ENCODE data around the gene NAALADL1. TPM values are rescaled to one million over a fixed set of nuclear protein-coding genes. Genes with fewer than 3 reads are reported as not detected.
A peak's percentile ranks its signal among the peaks of the same experiment; 100 is the strongest.
"Not testable (repeated sequence)": the region's sequence is repeated elsewhere in the genome, so short reads cannot be mapped to it uniquely, and the experiment has no call there.

NAALADL1 gene
- total and polyA plus RNA-seq, 2 donors = 5.1 to 9.0 TPM

DNA sequence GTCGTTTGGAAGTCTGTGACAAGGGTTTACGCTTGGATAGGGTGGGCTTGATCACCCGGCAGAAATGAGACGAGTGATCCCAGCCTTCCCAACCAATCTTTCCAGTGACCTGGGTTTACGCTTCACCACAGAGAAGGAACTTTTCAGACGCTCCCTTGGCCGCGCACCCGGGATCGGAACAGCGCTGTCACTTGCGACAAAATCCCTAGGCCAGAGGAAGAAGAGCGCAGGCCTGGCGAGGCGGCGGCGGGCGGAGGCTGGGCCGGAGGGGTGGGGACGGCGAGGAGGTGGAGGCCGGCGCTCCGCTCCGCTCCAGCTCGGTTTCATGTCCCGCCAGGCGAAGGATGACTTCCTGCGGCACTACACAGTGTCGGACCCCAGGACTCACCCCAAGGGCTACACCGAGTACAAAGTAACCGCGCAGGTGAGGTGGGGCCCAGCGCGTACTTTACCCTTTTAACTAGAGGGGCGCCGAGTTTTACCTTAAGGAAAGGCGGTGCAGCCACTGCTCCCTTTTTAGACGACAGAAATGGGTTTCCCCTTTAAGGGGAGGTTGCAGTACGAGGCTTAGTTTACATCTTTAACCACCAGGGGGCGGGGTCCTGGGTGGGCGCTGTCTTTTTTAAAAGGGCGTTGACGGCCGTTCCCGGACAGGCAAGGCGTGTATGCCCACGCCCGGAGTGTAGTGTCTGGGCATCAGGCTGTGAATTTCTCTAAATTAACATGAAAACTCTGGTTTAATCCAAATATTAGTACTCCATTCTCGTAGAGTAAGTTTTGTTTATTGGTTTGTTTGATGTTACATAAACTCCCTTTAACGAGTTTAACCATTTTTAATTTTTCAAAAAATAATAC, 30.9 kb downstream of the NAALADL1 start, which contains the start of gene SNX15:
SNX15 (plus strand) TSS at position 227 of the 855 bp plus-strand sequence; CDS start at position 326, 99 bp downstream.
- peak within 1 kb of the TSS; percentile 88 to 95 for H3K27ac ChIP-seq (ENCODE audit: low read depth in 1 of 2, low read length in 1 of 2)
- H3K27me3 ChIP-seq (ENCODE audit: control insufficient read depth in 2 of 2, insufficient read depth in 1 of 2, low read length in 1 of 2) = no peaks in the 10 kb centered on the region
- peaks cover 8 to 13% of the 10 kb centered on the region in 2 donors for H3K4me1 ChIP-seq (ENCODE audit: control insufficient read depth in 2 of 2, insufficient read depth in 2 of 2, low read length in 2 of 2)
- H3K36me3 ChIP-seq (ENCODE audit: control insufficient read depth in 2 of 2, insufficient read depth in 2 of 2, low read length in 1 of 2) = peaks cover 6 to 7% of the 10 kb centered on the region in 2 donors
- 2% methylated on average over 51 of the region's 51 CpGs for WGBS
- H3K4me3 ChIP-seq (ENCODE audit: low read length in 2 of 2) = peak within 1 kb of the TSS; percentile 54 to 79
- no peaks in the 10 kb centered on the region for H3K9me3 ChIP-seq (ENCODE audit: control insufficient read depth in 2 of 2, insufficient read depth in 1 of 2, low read length in 1 of 2)
- peak; percentile 92 to 99 (median 96) for DNase-seq (ENCODE audit: low read depth in 6 of 9, low spot score in 9 of 9)

DNA sequence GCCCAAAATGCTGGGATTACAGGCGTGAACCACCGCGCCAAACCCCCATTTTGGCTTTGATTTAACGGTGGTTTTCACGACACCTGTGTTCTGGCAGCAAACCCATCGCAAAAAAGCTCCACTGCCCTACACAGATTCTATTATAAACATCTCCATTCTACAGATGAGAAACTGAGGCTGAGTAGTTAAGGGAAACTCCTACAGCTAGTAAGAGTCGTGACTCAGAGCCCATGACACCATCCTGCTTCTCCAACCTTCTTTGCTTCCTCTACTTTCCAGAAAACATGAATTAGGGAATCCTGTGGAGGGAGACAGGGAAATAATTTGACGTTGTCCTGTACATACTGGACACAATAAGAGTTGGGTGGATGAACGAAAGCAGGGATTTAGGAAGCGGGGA, 31.5 kb downstream of the NAALADL1 start:
- Histone ChIP-seq H3K27ac (ENCODE audit: low read depth in 1 of 2, low read length in 1 of 2) (peak overlapping the region in 1 of 2 donors; percentile 0), H3K4me3 (ENCODE audit: low read length in 2 of 2) (peak overlapping the region; percentile 54 to 79)
- 87% methylated on average over 10 of the region's 10 CpGs for WGBS

DNA sequence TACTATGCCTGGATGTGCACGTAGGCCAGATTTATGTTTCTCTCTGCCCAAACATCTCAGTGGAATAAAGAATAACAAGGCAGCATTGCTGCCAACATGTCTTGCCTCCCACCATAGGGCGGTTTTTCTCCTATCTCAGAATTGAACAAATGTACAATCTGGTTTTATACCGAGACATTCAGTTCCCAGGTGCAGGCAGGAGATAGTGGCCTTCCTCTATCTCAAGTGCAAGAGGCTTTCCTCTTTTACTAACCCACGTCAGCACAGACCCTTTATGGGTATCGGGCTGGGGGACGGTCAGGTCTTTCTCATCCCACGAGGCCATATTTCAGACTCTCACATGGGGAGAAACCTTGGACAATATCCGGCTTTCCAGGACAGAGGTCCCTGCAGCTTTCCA, 34.9 kb downstream of the NAALADL1 start:
- H3K27me3 ChIP-seq (ENCODE audit: control insufficient read depth in 2 of 2, insufficient read depth in 1 of 2, low read length in 1 of 2); H3K4me3 ChIP-seq (ENCODE audit: low read length in 2 of 2); H3K27ac ChIP-seq (ENCODE audit: low read depth in 1 of 2, low read length in 1 of 2); H3K9me3 ChIP-seq (ENCODE audit: control insufficient read depth in 2 of 2, insufficient read depth in 1 of 2, low read length in 1 of 2); DNase-seq (ENCODE audit: low read depth in 6 of 9, low spot score in 9 of 9): not testable (repeated sequence)
- Histone ChIP-seq H3K36me3 (ENCODE audit: control insufficient read depth in 2 of 2, insufficient read depth in 2 of 2, low read length in 1 of 2) (peaks cover 21 to 29% of the 10 kb centered on the region in 2 donors), H3K4me1 (ENCODE audit: control insufficient read depth in 2 of 2, insufficient read depth in 2 of 2, low read length in 2 of 2) (peaks cover 8 to 12% of the 10 kb centered on the region in 2 donors)
- 89% methylated on average over 8 of the region's 8 CpGs for WGBS

More for the DNA sequence above, 31.5 kb downstream of the NAALADL1 start:
- H3K9me3 ChIP-seq (ENCODE audit: control insufficient read depth in 2 of 2, insufficient read depth in 1 of 2, low read length in 1 of 2) = no peaks in the 10 kb centered on the region
- H3K27me3 ChIP-seq (ENCODE audit: control insufficient read depth in 2 of 2, insufficient read depth in 1 of 2, low read length in 1 of 2) = no peaks in the 10 kb centered on the region
- DNase-seq (ENCODE audit: low read depth in 6 of 9, low spot score in 9 of 9) = no peak
- H3K36me3 ChIP-seq (ENCODE audit: control insufficient read depth in 2 of 2, insufficient read depth in 2 of 2, low read length in 1 of 2) = peaks cover 2 to 8% of the 10 kb centered on the region in 2 donors
- H3K4me1 ChIP-seq (ENCODE audit: control insufficient read depth in 2 of 2, insufficient read depth in 2 of 2, low read length in 2 of 2) = peaks cover 8 to 13% of the 10 kb centered on the region in 2 donors

DNA sequence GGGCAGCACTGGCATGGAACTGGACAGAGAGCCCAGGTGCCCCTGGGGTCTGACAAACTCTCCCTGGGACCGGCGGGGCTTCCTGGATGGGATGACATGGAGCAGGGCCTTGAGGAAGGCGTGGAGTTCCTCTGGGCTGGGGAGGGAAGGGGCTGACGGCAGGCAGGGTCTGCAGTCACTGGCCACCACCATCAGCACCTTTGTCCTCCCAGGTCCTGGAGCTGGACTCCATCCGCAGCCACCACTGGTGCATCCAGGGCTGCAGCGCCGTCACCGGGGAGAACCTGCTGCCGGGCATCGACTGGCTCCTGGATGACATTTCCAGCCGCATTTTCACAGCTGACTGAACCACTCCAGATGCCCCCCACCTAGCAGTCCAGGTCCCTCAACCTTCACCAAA, 36.8 kb downstream of the NAALADL1 start:
- H3K27ac ChIP-seq (ENCODE audit: low read depth in 1 of 2, low read length in 1 of 2) = no peak overlapping the region
- H3K27me3 ChIP-seq (ENCODE audit: control insufficient read depth in 2 of 2, insufficient read depth in 1 of 2, low read length in 1 of 2) = no peaks in the 10 kb centered on the region
- H3K4me1 ChIP-seq (ENCODE audit: control insufficient read depth in 2 of 2, insufficient read depth in 2 of 2, low read length in 2 of 2) = no peaks in the 10 kb centered on the region
- no peak for DNase-seq (ENCODE audit: low read depth in 6 of 9, low spot score in 9 of 9)
- H3K9me3 ChIP-seq (ENCODE audit: control insufficient read depth in 2 of 2, insufficient read depth in 1 of 2, low read length in 1 of 2) = no peaks in the 10 kb centered on the region
- no peak overlapping the region for H3K4me3 ChIP-seq (ENCODE audit: low read length in 2 of 2)
- WGBS = 97% methylated on average over 11 of the region's 11 CpGs
- H3K36me3 ChIP-seq (ENCODE audit: control insufficient read depth in 2 of 2, insufficient read depth in 2 of 2, low read length in 1 of 2) = peaks cover 25 to 39% of the 10 kb centered on the region in 2 donors

DNA sequence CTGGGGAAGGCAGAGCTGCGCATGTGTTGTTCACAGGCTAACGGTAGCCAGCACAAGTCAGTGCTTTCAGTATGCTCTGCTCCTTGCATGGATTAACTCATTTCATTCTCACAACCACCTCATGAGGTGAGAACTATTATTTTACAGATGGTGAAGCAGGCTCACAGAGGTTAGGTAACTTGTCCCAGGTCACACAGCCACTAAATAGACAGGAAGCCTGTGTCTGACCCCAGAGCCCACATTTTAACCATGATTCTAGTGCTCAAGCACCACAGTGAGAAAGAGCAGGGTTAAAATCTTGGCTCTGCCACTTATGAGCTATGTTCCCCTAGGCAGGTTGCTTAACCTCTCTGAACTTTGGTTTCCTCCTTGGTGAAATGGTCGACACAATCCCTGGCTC, 37.4 kb downstream of the NAALADL1 start:
- Histone ChIP-seq H3K27ac (ENCODE audit: low read depth in 1 of 2, low read length in 1 of 2) (no peak overlapping the region), H3K4me1 (ENCODE audit: control insufficient read depth in 2 of 2, insufficient read depth in 2 of 2, low read length in 2 of 2) (no peaks in the 10 kb centered on the region), H3K36me3 (ENCODE audit: control insufficient read depth in 2 of 2, insufficient read depth in 2 of 2, low read length in 1 of 2) (peaks cover 25 to 41% of the 10 kb centered on the region in 2 donors), H3K9me3 (ENCODE audit: control insufficient read depth in 2 of 2, insufficient read depth in 1 of 2, low read length in 1 of 2) (peaks cover 0 to 2% of the 10 kb centered on the region in 2 donors), H3K27me3 (ENCODE audit: control insufficient read depth in 2 of 2, insufficient read depth in 1 of 2, low read length in 1 of 2) (no peaks in the 10 kb centered on the region), H3K4me3 (ENCODE audit: low read length in 2 of 2) (no peak overlapping the region)
- DNase-seq (ENCODE audit: low read depth in 6 of 9, low spot score in 9 of 9) = no peak
- WGBS = 98% methylated on average over 3 of the region's 3 CpGs

DNA sequence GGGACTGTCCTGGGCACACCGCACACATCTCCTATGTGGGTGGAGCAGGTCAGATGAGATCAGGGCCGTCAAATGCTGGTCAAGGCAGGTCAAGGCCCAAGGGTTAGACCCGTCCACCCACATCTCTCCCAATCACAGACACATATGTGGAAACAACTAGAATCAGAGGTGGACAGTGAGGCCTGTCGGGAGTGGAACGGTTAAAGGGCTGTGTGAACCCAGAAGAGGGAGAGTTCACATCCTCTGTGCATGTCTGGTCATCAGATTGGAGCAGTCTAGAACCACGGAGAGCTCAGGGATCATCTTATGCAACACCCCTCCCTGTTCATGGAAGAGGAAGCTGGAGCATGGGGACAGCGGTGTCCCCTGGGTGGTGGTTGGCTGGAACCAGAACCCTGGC, 38.5 kb downstream of the NAALADL1 start:
- H3K9me3 ChIP-seq (ENCODE audit: control insufficient read depth in 2 of 2, insufficient read depth in 1 of 2, low read length in 1 of 2) = peaks cover 0 to 2% of the 10 kb centered on the region in 2 donors

DNA sequence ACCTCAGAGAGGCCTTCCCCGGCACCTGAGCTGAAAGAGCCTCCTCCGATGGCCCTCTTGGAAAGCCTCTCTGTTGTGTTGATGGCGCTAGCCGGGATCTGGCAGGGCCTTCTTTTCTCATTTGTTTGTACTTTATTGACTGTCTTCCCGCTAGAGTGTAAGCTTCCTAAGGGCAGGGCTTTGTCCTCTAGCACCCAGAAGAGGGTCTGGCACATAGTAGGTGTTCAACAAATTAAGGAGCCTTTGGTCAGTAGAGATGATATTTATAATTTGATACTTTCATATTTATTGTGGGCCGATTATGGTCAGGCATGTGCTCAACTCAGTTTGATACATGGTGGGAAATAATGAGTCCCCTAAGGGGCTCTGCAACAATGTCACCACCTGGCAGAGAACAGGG, 40.4 kb downstream of the NAALADL1 start:
- H3K27me3 ChIP-seq (ENCODE audit: control insufficient read depth in 2 of 2, insufficient read depth in 1 of 2, low read length in 1 of 2) = no peaks in the 10 kb centered on the region
- WGBS = over 99% methylated on average over 6 of the region's 6 CpGs
- DNase-seq (ENCODE audit: low read depth in 6 of 9, low spot score in 9 of 9) = no peak
- H3K4me1 ChIP-seq (ENCODE audit: control insufficient read depth in 2 of 2, insufficient read depth in 2 of 2, low read length in 2 of 2) = peaks cover 8 to 18% of the 10 kb centered on the region in 2 donors
- H3K27ac ChIP-seq (ENCODE audit: low read depth in 1 of 2, low read length in 1 of 2) = no peak overlapping the region
- peaks cover 0 to 2% of the 10 kb centered on the region in 2 donors for H3K9me3 ChIP-seq (ENCODE audit: control insufficient read depth in 2 of 2, insufficient read depth in 1 of 2, low read length in 1 of 2)
- peaks cover 25 to 41% of the 10 kb centered on the region in 2 donors for H3K36me3 ChIP-seq (ENCODE audit: control insufficient read depth in 2 of 2, insufficient read depth in 2 of 2, low read length in 1 of 2)
- no peak overlapping the region for H3K4me3 ChIP-seq (ENCODE audit: low read length in 2 of 2)

More for the DNA sequence above, 38.5 kb downstream of the NAALADL1 start:
- DNase-seq (ENCODE audit: low read depth in 6 of 9, low spot score in 9 of 9) = no peak
- no peak overlapping the region for H3K27ac ChIP-seq (ENCODE audit: low read depth in 1 of 2, low read length in 1 of 2)
- WGBS = 97% methylated on average over 7 of the region's 7 CpGs
- H3K27me3 ChIP-seq (ENCODE audit: control insufficient read depth in 2 of 2, insufficient read depth in 1 of 2, low read length in 1 of 2) = no peaks in the 10 kb centered on the region
- H3K4me3 ChIP-seq (ENCODE audit: low read length in 2 of 2) = no peak overlapping the region
- peaks cover 2 to 8% of the 10 kb centered on the region in 2 donors for H3K4me1 ChIP-seq (ENCODE audit: control insufficient read depth in 2 of 2, insufficient read depth in 2 of 2, low read length in 2 of 2)
- peaks cover 25 to 41% of the 10 kb centered on the region in 2 donors for H3K36me3 ChIP-seq (ENCODE audit: control insufficient read depth in 2 of 2, insufficient read depth in 2 of 2, low read length in 1 of 2)

DNA sequence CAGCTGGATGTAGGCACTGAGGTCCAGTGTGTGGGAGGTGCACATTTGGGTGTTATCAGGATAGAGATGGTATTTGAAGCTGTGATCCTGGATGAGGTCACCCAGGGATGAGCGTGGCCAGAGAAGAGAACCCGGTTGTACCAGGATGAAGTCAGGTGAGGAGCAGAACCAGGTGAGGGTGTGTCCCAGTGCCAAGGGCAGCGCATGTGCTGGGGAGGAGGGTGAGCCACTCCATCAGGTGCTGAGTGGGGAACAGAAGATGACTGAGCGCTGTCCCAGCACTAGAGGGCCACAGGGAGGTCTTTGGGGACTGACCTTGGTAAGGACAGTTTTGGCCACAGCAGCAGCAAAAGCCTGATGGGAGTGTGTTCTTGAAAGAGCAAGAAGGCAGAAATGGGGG, 41.6 kb downstream of the NAALADL1 start:
- H3K36me3 ChIP-seq (ENCODE audit: control insufficient read depth in 2 of 2, insufficient read depth in 2 of 2, low read length in 1 of 2) = peaks cover 22 to 34% of the 10 kb centered on the region in 2 donors
- peaks cover 0 to 2% of the 10 kb centered on the region in 2 donors for H3K9me3 ChIP-seq (ENCODE audit: control insufficient read depth in 2 of 2, insufficient read depth in 1 of 2, low read length in 1 of 2)
- peaks cover 8 to 21% of the 10 kb centered on the region in 2 donors for H3K4me1 ChIP-seq (ENCODE audit: control insufficient read depth in 2 of 2, insufficient read depth in 2 of 2, low read length in 2 of 2)
- no peak overlapping the region for H3K27ac ChIP-seq (ENCODE audit: low read depth in 1 of 2, low read length in 1 of 2)
- H3K27me3 ChIP-seq (ENCODE audit: control insufficient read depth in 2 of 2, insufficient read depth in 1 of 2, low read length in 1 of 2) = no peaks in the 10 kb centered on the region
- no peak overlapping the region for H3K4me3 ChIP-seq (ENCODE audit: low read length in 2 of 2)
- no peak for DNase-seq (ENCODE audit: low read depth in 6 of 9, low spot score in 9 of 9)
- WGBS = 97% methylated on average over 4 of the region's 4 CpGs

DNA sequence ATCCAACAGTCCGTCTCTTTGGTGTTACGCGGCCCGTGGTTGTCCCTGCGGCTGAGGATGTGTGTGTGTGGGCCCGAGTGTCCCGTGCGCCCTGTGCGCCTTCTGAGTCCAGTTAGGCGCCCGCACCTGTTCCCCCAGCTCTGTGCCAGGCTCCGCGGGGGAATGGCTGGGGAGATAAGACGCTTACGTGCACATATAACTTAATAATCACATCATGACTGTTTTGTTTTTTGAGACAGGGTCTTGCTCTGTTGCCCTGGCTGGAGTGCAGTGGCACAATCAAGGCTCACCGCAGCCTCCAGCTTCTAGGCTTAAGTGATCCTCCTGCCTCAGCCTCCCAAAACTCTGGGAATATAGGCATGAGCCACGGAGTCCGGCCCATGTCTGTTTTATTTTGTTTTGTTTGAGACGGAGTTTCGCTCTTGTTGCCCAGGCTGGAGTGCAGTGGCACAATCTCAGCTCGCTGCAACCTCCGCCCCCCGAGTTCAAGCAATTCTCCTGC, 43.6 kb downstream of the NAALADL1 start:
- DNase-seq (ENCODE audit: low read depth in 6 of 9, low spot score in 9 of 9) = no peak
- Histone ChIP-seq H3K27ac (ENCODE audit: low read depth in 1 of 2, low read length in 1 of 2) (peak overlapping the region; percentile 98 to 99), H3K36me3 (ENCODE audit: control insufficient read depth in 2 of 2, insufficient read depth in 2 of 2, low read length in 1 of 2) (peaks cover 11 to 17% of the 10 kb centered on the region in 2 donors), H3K9me3 (ENCODE audit: control insufficient read depth in 2 of 2, insufficient read depth in 1 of 2, low read length in 1 of 2) (peaks cover 0 to 2% of the 10 kb centered on the region in 2 donors), H3K4me1 (ENCODE audit: control insufficient read depth in 2 of 2, insufficient read depth in 2 of 2, low read length in 2 of 2) (peaks cover 8 to 21% of the 10 kb centered on the region in 2 donors), H3K4me3 (ENCODE audit: low read length in 2 of 2) (peak overlapping the region; percentile 54 to 59), H3K27me3 (ENCODE audit: control insufficient read depth in 2 of 2, insufficient read depth in 1 of 2, low read length in 1 of 2) (no peaks in the 10 kb centered on the region)
- 32% methylated on average over 23 of the region's 23 CpGs for WGBS
